ENCODE measurements around the gene ACSL3. TPM values are rescaled to one million over a fixed set of nuclear protein-coding genes. Genes with fewer than 3 reads are reported as not detected.

ACSL3 gene
- total and polyA plus RNA-seq, 7 donors: 7.9 to 75.7 (median 48.2) TPM

DNA sequence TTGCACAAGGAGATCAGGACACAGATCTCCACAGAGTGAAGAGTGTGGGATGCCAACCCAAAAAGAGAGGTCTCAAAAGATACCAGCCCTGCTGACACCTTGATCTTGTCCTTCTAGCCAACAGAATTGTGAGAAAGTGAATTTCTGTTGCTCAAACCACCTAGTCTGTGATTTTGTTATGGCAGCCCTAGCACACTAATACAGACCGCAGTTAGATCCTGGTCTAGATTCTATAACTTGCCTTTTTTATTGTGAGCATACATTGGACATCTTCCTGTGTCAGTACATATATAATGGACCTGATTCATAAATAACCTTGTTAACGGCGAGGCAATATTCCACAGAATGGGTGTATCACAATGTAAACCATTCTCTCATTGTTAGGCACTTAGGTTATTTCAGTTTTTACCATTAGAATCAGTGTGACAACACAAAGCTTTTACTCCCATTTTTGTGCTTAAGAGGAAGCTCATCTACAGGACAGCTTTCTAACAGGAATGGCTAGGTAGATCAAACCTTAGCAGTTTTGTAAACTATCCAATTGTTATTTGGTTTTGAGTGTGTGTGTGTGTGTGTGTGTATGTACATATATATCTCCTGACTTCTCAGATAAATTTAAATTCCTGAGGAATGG lies 89.0 kb downstream of the ACSL3 start:
- DNase-seq: no peak
- H3K36me3 ChIP-seq: no peaks in the 10 kb centered on the region
- intact Hi-C loops (cut with DNase I): no loop called here

GRCh38 chr2:222950638-222951285 lies 89.9 kb downstream of the ACSL3 start:
- Histone ChIP-seq H3K27ac (peak overlapping the region in 1 of 4 donors; percentile 50), H3K4me3 (no peak overlapping the region), H3K27me3 (no peaks in the 10 kb centered on the region), H3K4me1 (peaks cover 0 to 12% (median 8%) of the 10 kb centered on the region in 4 donors), H3K36me3 (no peaks in the 10 kb centered on the region), H3K9me3 (no peaks in the 10 kb centered on the region)
- TF ChIP-seq, protein P1, sequence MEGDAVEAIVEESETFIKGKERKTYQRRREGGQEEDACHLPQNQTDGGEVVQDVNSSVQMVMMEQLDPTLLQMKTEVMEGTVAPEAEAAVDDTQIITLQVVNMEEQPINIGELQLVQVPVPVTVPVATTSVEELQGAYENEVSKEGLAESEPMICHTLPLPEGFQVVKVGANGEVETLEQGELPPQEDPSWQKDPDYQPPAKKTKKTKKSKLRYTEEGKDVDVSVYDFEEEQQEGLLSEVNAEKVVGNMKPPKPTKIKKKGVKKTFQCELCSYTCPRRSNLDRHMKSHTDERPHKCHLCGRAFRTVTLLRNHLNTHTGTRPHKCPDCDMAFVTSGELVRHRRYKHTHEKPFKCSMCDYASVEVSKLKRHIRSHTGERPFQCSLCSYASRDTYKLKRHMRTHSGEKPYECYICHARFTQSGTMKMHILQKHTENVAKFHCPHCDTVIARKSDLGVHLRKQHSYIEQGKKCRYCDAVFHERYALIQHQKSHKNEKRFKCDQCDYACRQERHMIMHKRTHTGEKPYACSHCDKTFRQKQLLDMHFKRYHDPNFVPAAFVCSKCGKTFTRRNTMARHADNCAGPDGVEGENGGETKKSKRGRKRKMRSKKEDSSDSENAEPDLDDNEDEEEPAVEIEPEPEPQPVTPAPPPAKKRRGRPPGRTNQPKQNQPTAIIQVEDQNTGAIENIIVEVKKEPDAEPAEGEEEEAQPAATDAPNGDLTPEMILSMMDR (IDR thresholded peaks at IDR 0.05): no peak
- TF ChIP-seq POLR2AphosphoS5 (IDR thresholded peaks at IDR 0.05) (peak in 2 of 4 donors; percentile 32 to 45), EP300 (IDR thresholded peaks at IDR 0.05) (peak in 1 of 4 donors; percentile 14)
- 66 to 75% methylated on average over 13 of the region's 13 CpGs for WGBS, 2 donors
- intact Hi-C loops (cut with DNase I): no loop called here
- no peak for DNase-seq

More for the DNA sequence above, 89.0 kb downstream of the ACSL3 start:
- Histone ChIP-seq H3K9me3 (no peaks in the 10 kb centered on the region), H3K27me3 (no peaks in the 10 kb centered on the region), H3K4me3 (no peak overlapping the region), H3K4me1 (peaks cover 0 to 15% (median 10%) of the 10 kb centered on the region in 4 donors), H3K27ac (no peak overlapping the region)
- WGBS, 2 donors: 97 to 98% methylated on average over 3 of the region's 3 CpGs
- TF ChIP-seq, protein P1 (IDR thresholded peaks at IDR 0.05): no peak
- TF ChIP-seq POLR2AphosphoS5 (IDR thresholded peaks at IDR 0.05) (no peak), EP300 (IDR thresholded peaks at IDR 0.05) (no peak)

DNA sequence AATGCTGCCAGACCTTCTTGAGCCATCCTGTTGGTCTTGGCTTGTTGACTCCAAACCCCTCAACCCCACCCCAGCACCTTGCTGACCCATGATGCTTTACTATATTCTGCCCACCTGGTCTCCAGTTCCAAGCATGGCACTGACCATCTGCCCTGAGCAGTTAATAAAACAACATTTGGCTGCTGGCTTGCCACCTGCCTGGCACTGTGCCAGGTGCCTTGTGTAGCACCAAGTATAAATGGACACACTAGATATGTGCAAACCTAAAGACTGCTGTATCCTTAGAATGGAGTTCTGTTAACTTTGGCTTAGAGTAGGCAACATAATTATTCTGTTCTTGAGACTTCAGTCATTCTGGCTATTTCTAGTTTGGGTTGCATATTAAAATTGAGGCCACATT lies 91.4 kb downstream of the ACSL3 start:
- peaks cover 0 to 12% (median 8%) of the 10 kb centered on the region in 4 donors for H3K4me1 ChIP-seq
- TF ChIP-seq, protein P1 (IDR thresholded peaks at IDR 0.05): no peak
- TF ChIP-seq EP300 (IDR thresholded peaks at IDR 0.05) (no peak), POLR2A (IDR thresholded peaks at IDR 0.05) (no peak), POLR2AphosphoS5 (IDR thresholded peaks at IDR 0.05) (no peak)
- no peak for DNase-seq
- intact Hi-C loops (cut with DNase I): no loop called here
- no peak overlapping the region for H3K4me3 ChIP-seq
- H3K36me3 ChIP-seq: no peaks in the 10 kb centered on the region
- no peak overlapping the region for H3K27ac ChIP-seq
- H3K27me3 ChIP-seq: no peaks in the 10 kb centered on the region
- H3K9me3 ChIP-seq: no peaks in the 10 kb centered on the region

DNA sequence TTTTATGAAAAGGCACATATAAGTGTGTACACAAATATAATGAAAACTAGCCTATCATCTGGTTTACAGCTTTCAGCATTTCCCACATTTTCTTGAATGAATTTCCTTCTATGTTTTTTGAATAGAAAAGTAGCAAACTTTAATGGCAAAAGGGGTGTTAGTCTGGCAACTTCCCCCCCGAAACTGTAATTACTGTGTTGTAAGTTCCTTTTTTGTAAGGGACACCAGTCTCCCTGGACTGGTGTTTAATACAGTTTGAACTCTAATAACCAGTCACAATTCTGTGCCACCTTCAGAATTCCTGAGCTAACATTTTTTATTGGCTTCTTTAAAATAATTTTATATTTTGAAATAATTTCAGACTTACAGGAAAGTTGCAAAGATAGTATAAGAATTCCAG lies 94.2 kb downstream of the ACSL3 start:
- H3K4me1 ChIP-seq: peaks cover 0 to 17% (median 8%) of the 10 kb centered on the region in 4 donors
- no peaks in the 10 kb centered on the region for H3K36me3 ChIP-seq
- H3K4me3 ChIP-seq: no peak overlapping the region
- no peak overlapping the region for H3K27ac ChIP-seq
- no peaks in the 10 kb centered on the region for H3K9me3 ChIP-seq
- H3K27me3 ChIP-seq: no peaks in the 10 kb centered on the region
- 54 to 67% methylated on average over 1 of the region's 1 CpG for WGBS, 2 donors
- no peak for DNase-seq
- intact Hi-C loops (cut with DNase I): no loop called here
- TF ChIP-seq POLR2AphosphoS5 (IDR thresholded peaks at IDR 0.05): no peak
- TF ChIP-seq, protein P1 (IDR thresholded peaks at IDR 0.05): no peak
- no peak for TF ChIP-seq POLR2A (IDR thresholded peaks at IDR 0.05)
- no peak for TF ChIP-seq EP300 (IDR thresholded peaks at IDR 0.05)

Data from sigmoid colon (tissue), 7 donors.